Esophagus squamous epithelium (tissue), 5 donors: ENCODE measurements around the gene LRP5. TPM values are rescaled to one million over a fixed set of nuclear protein-coding genes. Genes with fewer than 3 reads are reported as not detected.

Experiments used
- DNase-seq: peaks from one replicate; lab custom pipeline; 2025; lab: John Stamatoyannopoulos, UW
- H3K27ac ChIP-seq, 4 donors: fragments of 200-600 bp; sonication (generic); one replicate each; pipeline ENCODE4 v1.5.1; 2016 to 2019; ENCODE audit warnings: mild to moderate bottlenecking in 1 of 4
- H3K27me3 ChIP-seq, 4 donors: fragments of 200-600 bp; sonication (generic); 1 replicate in 3 of 4; 2 replicates in 1 of 4; pipeline versions ENCODE4 v1.5.1 to v1.6.0; 2017 to 2021; ENCODE audit warnings: antibody characterized with exemption in 1 of 4
- H3K36me3 ChIP-seq, 3 donors: fragments of 200-600 bp; sonication (generic); one replicate each; pipeline ENCODE4 v1.5.1; 2016 to 2019
- H3K4me1 ChIP-seq, 3 donors: fragments of 200-600 bp; sonication (generic); one replicate each; pipeline ENCODE4 v1.5.1; 2017 to 2019
- H3K4me3 ChIP-seq, 4 donors: fragments of 200-600 bp; sonication (generic); 1 replicate in 3 of 4; 2 replicates in 1 of 4; pipeline ENCODE4 v1.5.1; 2016 to 2019; ENCODE audit warnings: mild to moderate bottlenecking in 2 of 4, moderate library complexity in 1 of 4
- H3K9me3 ChIP-seq, 3 donors: fragments of 200-600 bp; sonication (generic); one replicate each; pipeline ENCODE4 v1.5.1; 2016 to 2019
- CTCF ChIP-seq, 6 experiments: fragments of 450-650 bp in 4 of 6; fragments of 200-600 bp in 2 of 6; sonication (generic) in 2 of 6; IDR thresholded peaks; one replicate each; pipeline ENCODE4 v1.5.1; 2016 to 2019; ENCODE audit warnings: antibody characterized with exemption in 6 of 6, mild to moderate bottlenecking in 4 of 6, moderate library complexity in 4 of 6
- POLR2A ChIP-seq, 4 donors: fragments of 450-650 bp; IDR thresholded peaks; one replicate each; pipeline ENCODE4 v1.6.1; 2017; ENCODE audit warnings: antibody characterized with exemption in 4 of 4, mild to moderate bottlenecking in 4 of 4, moderate library complexity in 3 of 4
- WGBS, 2 donors: methylation state at CpG; one replicate each; pipeline ENCODE4 v1.1.5; 2018; 5-methylcytosine and 5-hydroxymethylcytosine counted together
- intact Hi-C: fragments of 100-400 bp; cut with DNase I; formaldehyde crosslinking; loops from one replicate; pipeline ENCODE4 v1.15.0; 2022
- total RNA-seq, 4 donors: library from RNA; depleted of rRNA; stranded (reverse); fragments of >200 nt; gene quantifications; one replicate each; pipeline ENCODE4 v1.1.0, GENCODE V29; 2016
- donor health status: DM: yes; HTN: yes; CAD: no.

LRP5 gene
- total RNA-seq, 4 donors from 2014 or later: 13.7 to 24.0 (median 20.9) TPM

- intact Hi-C loops: no loop called here
- no peak for TF ChIP-seq POLR2A (IDR thresholded peaks at IDR 0.05)
- TF ChIP-seq CTCF (IDR thresholded peaks at IDR 0.05): no peak
- 77 to 89% methylated on average over 16 to 29 of the region's 32 CpGs for WGBS, 2 donors
- Histone ChIP-seq H3K36me3 (peaks cover 0 to 24% (median 6%) of the 10 kb centered on the region in 3 donors), H3K9me3 (no peaks in the 10 kb centered on the region), H3K27me3 (no peaks in the 10 kb centered on the region), H3K27ac (peak overlapping the region; percentile 4 to 89 (median 82)), H3K4me3 (no peak overlapping the region), H3K4me1 (peaks cover 11 to 71% (median 24%) of the 10 kb centered on the region in 3 donors)
- DNase-seq: no peak
These were observed 39.3 kb downstream of the LRP5 start for GRCh38 chr11:68351450-68352275.

GRCh38 chr11:68352591-68352990 is 40.2 kb downstream of the LRP5 start:
- Histone ChIP-seq H3K36me3 (peaks cover under 1 to 30% (median 1%) of the 10 kb centered on the region in 3 donors), H3K27ac (peak overlapping the region; percentile 54 to 89 (median 82)), H3K9me3 (no peaks in the 10 kb centered on the region), H3K27me3 (no peaks in the 10 kb centered on the region), H3K4me3 (no peak overlapping the region), H3K4me1 (peaks cover 11 to 62% (median 22%) of the 10 kb centered on the region in 3 donors)
- no peak for TF ChIP-seq POLR2A (IDR thresholded peaks at IDR 0.05)
- TF ChIP-seq CTCF (IDR thresholded peaks at IDR 0.05): no peak
- 88 to 92% methylated on average over 4 of the region's 4 CpGs for WGBS, 2 donors
- intact Hi-C loops: no loop called here
- DNase-seq: no peak

DNA sequence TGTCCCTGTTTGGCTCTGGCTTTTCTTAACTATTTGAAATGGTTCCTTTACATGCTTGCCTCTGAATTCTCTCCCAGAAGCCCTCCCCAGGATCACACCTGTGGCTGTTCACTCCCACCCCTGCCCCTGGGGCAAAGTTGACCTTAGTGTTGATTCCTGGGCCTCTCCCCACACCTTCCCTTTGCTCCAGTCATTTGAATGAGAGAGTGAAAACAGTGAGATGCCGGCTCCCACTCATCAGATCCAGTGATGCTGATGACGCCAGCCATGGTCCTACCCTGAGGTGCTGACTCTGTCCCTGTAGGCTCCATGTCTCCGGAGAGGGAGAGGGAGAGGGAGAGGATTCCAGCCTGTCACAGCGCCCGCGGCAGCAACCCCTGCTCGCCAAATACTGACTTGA is 40.7 kb downstream of the LRP5 start:
- H3K36me3 ChIP-seq: peaks cover 0 to 30% (median 6%) of the 10 kb centered on the region in 3 donors
- no peaks in the 10 kb centered on the region for H3K27me3 ChIP-seq
- no peaks in the 10 kb centered on the region for H3K9me3 ChIP-seq
- TF ChIP-seq POLR2A (IDR thresholded peaks at IDR 0.05): no peak
- TF ChIP-seq CTCF (IDR thresholded peaks at IDR 0.05): no peak
- 77 to 86% methylated on average over 4 of the region's 7 CpGs for WGBS, 2 donors
- no peak for DNase-seq
- H3K4me1 ChIP-seq: peaks cover 11 to 57% (median 22%) of the 10 kb centered on the region in 3 donors
- H3K27ac ChIP-seq: peak overlapping the region; percentile 54 to 89 (median 82)
- intact Hi-C loops: no loop called here
- no peak overlapping the region for H3K4me3 ChIP-seq

GRCh38 chr11:68353669-68354068 is 41.3 kb downstream of the LRP5 start:
- Histone ChIP-seq H3K4me1 (peaks cover 11 to 57% (median 22%) of the 10 kb centered on the region in 3 donors), H3K4me3 (no peak overlapping the region), H3K9me3 (no peaks in the 10 kb centered on the region), H3K27me3 (no peaks in the 10 kb centered on the region), H3K27ac (peak overlapping the region; percentile 54 to 89 (median 82)), H3K36me3 (peaks cover under 1 to 30% (median 11%) of the 10 kb centered on the region in 3 donors)
- no peak for DNase-seq
- WGBS, 2 donors: 76% methylated on average over 4 of the region's 11 CpGs; no CpG with 5 or more reads in 1 of the 2 donors
- intact Hi-C loops: no loop called here
- TF ChIP-seq CTCF (IDR thresholded peaks at IDR 0.05): no peak
